WTC11 (cell line): ENCODE data around the gene DNAJC7. TPM values are rescaled to one million over a fixed set of nuclear protein-coding genes. Genes with fewer than 3 reads are reported as not detected.

ENCODE experiments used
- AFF4 ChIP-seq: sonication (generic); formaldehyde crosslinking; IDR thresholded peaks from 2 replicates; pipeline ENCODE4 v1.8.1; 2023; ENCODE audit warnings: mild to moderate bottlenecking, missing genetic modification reagents, borderline replicate concordance
- ATF2 ChIP-seq: sonication (generic); formaldehyde crosslinking; IDR thresholded peaks from 2 replicates; pipeline ENCODE4 v1.8.1; 2022; ENCODE audit warnings: low read depth, missing genetic modification reagents, borderline replicate concordance
- CTCF ChIP-seq: fragments of 200-600 bp; IDR thresholded peaks from 2 replicates; pipeline ENCODE4 v1.8.0; 2022; ENCODE audit warnings: antibody characterized with exemption
- E2F4 ChIP-seq: sonication (generic); formaldehyde crosslinking; IDR thresholded peaks from 2 replicates; pipeline ENCODE4 v1.8.1; 2022; ENCODE audit warnings: low read depth, mild to moderate bottlenecking, moderate library complexity, missing genetic modification reagents, borderline replicate concordance
- ELF4 ChIP-seq: sonication (generic); formaldehyde crosslinking; IDR thresholded peaks from 2 replicates; pipeline ENCODE4 v1.8.1; 2022; ENCODE audit warnings: low read depth, mild to moderate bottlenecking, moderate library complexity, missing genetic modification reagents
- HMGA2 ChIP-seq: fragments of 250-450 bp; sonication (Bioruptor Pico); IDR thresholded peaks from 2 replicates; pipeline ENCODE4 v1.4.0; 2021; ENCODE audit warnings: mild to moderate bottlenecking, moderate library complexity
- JUN ChIP-seq: sonication (generic); formaldehyde crosslinking; IDR thresholded peaks from 2 replicates; pipeline ENCODE4 v1.8.0; 2023; ENCODE audit warnings: mild to moderate bottlenecking, missing genetic modification reagents
- MAX ChIP-seq: sonication (generic); formaldehyde crosslinking; IDR thresholded peaks from 2 replicates; pipeline ENCODE4 v1.8.0; 2022; ENCODE audit warnings: mild to moderate bottlenecking, missing genetic modification reagents
- NFATC4 ChIP-seq: fragments of 250-450 bp; sonication (Bioruptor Pico); IDR thresholded peaks from 2 replicates; pipeline ENCODE4 v1.9.0; 2021; ENCODE audit warnings: mild to moderate bottlenecking
- NFE2L1 ChIP-seq: sonication (generic); formaldehyde crosslinking; IDR thresholded peaks from 2 replicates; pipeline ENCODE4 v1.8.1; 2023; ENCODE audit warnings: missing genetic modification reagents
- PRDM15 ChIP-seq: sonication (generic); formaldehyde crosslinking; IDR thresholded peaks from 2 replicates; pipeline ENCODE4 v1.8.0; 2022; ENCODE audit warnings: missing genetic modification reagents
- PREB ChIP-seq: sonication (generic); formaldehyde crosslinking; IDR thresholded peaks from 2 replicates; pipeline ENCODE4 v1.8.1; 2022; ENCODE audit warnings: mild to moderate bottlenecking, missing genetic modification reagents, moderate library complexity, borderline replicate concordance
- RELA ChIP-seq: sonication (generic); formaldehyde crosslinking; IDR thresholded peaks from 2 replicates; pipeline ENCODE4 v1.8.1; 2022; ENCODE audit warnings: missing genetic modification reagents, mild to moderate bottlenecking, borderline replicate concordance
- RORB ChIP-seq: fragments of 250-450 bp; sonication (Bioruptor Pico); IDR thresholded peaks from 2 replicates; pipeline ENCODE4 v1.9.0; 2021; ENCODE audit warnings: mild to moderate bottlenecking
- SP1 ChIP-seq: sonication (generic); formaldehyde crosslinking; conservative IDR thresholded peaks from 2 replicates; pipeline ENCODE4 v1.8.1; 2022; ENCODE audit warnings: missing genetic modification reagents
- STAT6 ChIP-seq: sonication (generic); formaldehyde crosslinking; conservative IDR thresholded peaks from 2 replicates; pipeline ENCODE4 v1.8.1; 2023; ENCODE audit warnings: mild to moderate bottlenecking, low read depth, missing genetic modification reagents, moderate library complexity
- ZBTB43 ChIP-seq: sonication (generic); formaldehyde crosslinking; IDR thresholded peaks from 2 replicates; pipeline ENCODE4 v1.8.1; 2023; ENCODE audit warnings: mild to moderate bottlenecking, missing genetic modification reagents
- ZNF263 ChIP-seq: sonication (generic); formaldehyde crosslinking; IDR thresholded peaks from 2 replicates; pipeline ENCODE4 v1.8.1; 2022; ENCODE audit warnings: low read depth, mild to moderate bottlenecking, moderate library complexity, missing genetic modification reagents
- ZNF423 ChIP-seq: fragments of 250-450 bp; sonication (Bioruptor Pico); IDR thresholded peaks from 2 replicates; pipeline ENCODE4 v2.1.2; 2022; ENCODE audit warnings: mild to moderate bottlenecking, moderate library complexity
- total RNA-seq: library from RNA; stranded (reverse); gene quantifications from 3 replicates; pipeline ENCODE4 v1.2.3, GENCODE V29; 2021

DNAJC7 gene
- total RNA-seq, 1 experiment from 2014 or later: 140 TPM

- TF ChIP-seq MAX (CRISPR knock-in tag): peak; percentile 56; the same call in 1 of the 2 replicates
- no peak for TF ChIP-seq RELA (CRISPR knock-in tag)
- TF ChIP-seq JUN: no peak; the same call in 1 of the 2 replicates
- TF ChIP-seq RORB: no peak
- no peak for TF ChIP-seq ZNF423
- TF ChIP-seq PRDM15: no peak
- TF ChIP-seq PREB (CRISPR knock-in tag): no peak
- TF ChIP-seq ZBTB43 (CRISPR knock-in tag): no peak
- no peak for TF ChIP-seq E2F4 (CRISPR knock-in tag)
- TF ChIP-seq AFF4: no peak
- no peak for TF ChIP-seq ATF2 (CRISPR knock-in tag)
- TF ChIP-seq ELF4 (CRISPR knock-in tag): no peak; the same call in 1 of the 2 replicates
- TF ChIP-seq CTCF: no peak
- no peak for TF ChIP-seq NFE2L1 (CRISPR knock-in tag)
- TF ChIP-seq ZNF263 (CRISPR knock-in tag): no peak
- peak; percentile 77 for TF ChIP-seq SP1
- no peak for TF ChIP-seq STAT6 (CRISPR knock-in tag)
- no peak for TF ChIP-seq HMGA2 (CRISPR knock-in tag)
- TF ChIP-seq NFATC4: no peak
Measured at GRCh38 chr17:41966463-41967140, 50.6 kb downstream of the DNAJC7 start, which contains the start of gene CNP (continued).
